ENCODE data around the gene CDPF1.

CDPF1 gene

GRCh38 chr22:46293577-46294260, 43.6 kb upstream of the CDPF1 start:
- H3K27ac ChIP-seq, result peak overlapping the region; percentile 98; the same call in 1 of the 2 replicates
- no peak for TF ChIP-seq ZFX (IDR thresholded peaks at IDR 0.05; ENCODE audit: borderline replicate concordance)
- no peak for TF ChIP-seq CTCF (IDR thresholded peaks at IDR 0.05)

DNA sequence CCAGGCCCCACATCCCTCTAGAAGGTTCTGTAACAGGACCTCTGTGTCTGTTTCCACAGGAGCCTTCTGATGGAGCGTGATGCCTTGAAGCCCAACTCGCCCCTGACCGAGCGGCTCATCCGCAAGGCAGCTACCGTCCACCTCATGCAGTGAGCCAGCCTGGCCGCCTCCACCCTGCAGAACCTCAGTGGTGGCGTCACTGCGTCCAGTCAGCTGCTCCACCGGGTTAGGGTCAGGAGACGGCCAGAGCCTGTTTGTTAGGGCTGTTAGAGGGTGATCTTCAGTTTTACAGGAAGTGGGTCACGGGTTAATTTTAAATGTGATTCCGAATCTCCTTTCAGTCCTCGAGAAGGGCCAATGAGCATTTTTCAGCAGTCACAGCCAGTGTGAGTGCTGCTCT, 42.6 kb upstream of the CDPF1 start:
- H3K27ac ChIP-seq, result no peak overlapping the region
- TF ChIP-seq CTCF (IDR thresholded peaks at IDR 0.05), result no peak
- TF ChIP-seq ZFX (IDR thresholded peaks at IDR 0.05; ENCODE audit: borderline replicate concordance), result no peak

- H3K27ac ChIP-seq, result no peak overlapping the region
- no peak for TF ChIP-seq CTCF (IDR thresholded peaks at IDR 0.05)
- TF ChIP-seq ZFX (IDR thresholded peaks at IDR 0.05; ENCODE audit: borderline replicate concordance), result no peak
Observed at GRCh38 chr22:46292173-46292572, 42.1 kb upstream of the CDPF1 start.

DNA sequence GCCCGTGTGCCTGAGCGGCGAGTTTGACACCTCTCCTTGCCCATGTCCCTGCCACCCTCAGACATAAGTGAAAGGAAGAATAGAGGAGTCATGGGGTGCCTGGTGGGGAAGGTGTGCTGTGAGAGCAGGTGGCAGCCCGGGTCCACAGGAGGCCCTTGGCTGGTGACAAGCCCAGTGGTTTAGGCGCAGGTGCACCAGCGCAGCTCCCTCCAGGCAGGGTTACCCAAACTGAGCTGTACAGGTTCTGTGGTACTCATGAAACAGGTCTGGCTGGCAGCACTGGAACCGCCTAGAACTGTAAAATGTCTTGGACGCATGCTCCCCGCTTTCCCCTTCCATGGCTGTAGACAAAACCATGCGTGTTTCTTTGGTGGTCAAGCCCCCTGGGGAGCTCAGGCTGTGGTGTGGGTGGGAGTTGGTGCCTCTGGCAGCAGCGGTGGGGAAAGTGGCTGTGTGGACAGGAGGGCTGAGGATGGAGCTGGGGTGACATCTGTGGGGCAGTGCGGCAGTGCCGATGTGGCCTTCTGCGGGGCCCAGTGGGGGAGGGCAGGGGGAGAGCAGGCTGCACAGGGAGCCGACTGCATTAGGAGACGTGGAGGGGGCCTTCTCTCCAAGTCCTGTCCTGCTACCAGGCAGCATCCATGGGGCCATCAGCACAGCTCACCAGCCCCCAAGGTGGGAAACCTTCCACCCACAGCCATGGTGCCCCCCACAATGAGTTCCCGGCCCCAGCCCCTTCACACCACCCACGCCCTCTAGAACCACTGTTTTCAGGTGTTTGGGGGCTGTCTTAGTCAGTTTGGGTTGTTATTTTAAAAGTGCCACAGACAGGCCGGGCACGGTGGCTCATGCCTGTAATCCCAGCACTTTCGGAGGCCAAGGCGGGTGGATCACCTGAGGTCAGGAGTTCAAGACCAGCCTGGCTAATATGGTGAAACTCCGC, 41.0 kb upstream of the CDPF1 start:
- TF ChIP-seq ZFX (IDR thresholded peaks at IDR 0.05; ENCODE audit: borderline replicate concordance) (no peak), CTCF (IDR thresholded peaks at IDR 0.05) (no peak)
- no peak overlapping the region for H3K27ac ChIP-seq

GRCh38 chr22:46290121-46290842, 40.2 kb upstream of the CDPF1 start:
- TF ChIP-seq CTCF (IDR thresholded peaks at IDR 0.05) (no peak), ZFX (IDR thresholded peaks at IDR 0.05; ENCODE audit: borderline replicate concordance) (no peak)
- no peak overlapping the region for H3K27ac ChIP-seq

DNA sequence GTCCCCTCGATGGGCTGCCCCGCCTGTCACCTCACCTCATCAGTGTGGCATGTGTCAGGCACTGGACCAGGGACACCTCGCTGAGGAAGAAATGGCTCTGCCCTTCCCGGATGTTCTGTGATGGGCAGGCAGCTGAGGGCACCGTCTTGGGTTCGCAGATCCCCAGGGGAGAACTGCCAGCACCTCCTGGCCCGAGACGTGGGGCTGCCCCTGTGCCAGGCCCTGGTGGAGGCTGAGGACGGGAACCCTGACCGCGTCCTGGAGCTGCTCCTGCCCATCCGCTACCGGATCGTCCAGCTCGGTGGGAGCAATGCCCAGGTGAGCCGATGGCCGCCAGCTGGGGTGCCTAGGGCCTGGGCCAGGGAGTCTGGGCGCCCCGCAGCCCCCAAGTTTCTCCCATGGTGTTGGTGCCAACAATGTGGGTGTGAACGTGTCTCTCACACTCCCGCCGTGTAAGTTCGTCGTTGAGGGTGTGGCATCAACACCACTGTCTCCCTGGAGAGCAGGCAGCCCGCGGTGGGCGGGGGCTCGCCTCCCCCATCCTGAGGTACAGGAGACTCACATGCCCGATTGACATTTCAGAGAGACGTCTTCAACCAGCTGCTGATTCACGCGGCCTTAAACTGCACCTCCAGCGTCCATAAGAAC, 39.3 kb upstream of the CDPF1 start:
- H3K27ac ChIP-seq, result no peak overlapping the region
- TF ChIP-seq ZFX (IDR thresholded peaks at IDR 0.05; ENCODE audit: borderline replicate concordance) (no peak), CTCF (IDR thresholded peaks at IDR 0.05) (no peak)

All from 22Rv1 (cell line).